Activated T-helper 1 cell treated with anti-CD3 and anti-CD28 coated beads, Interleukin-2, amount 50 U/mL, for 16 hours (primary cell): ENCODE measurements around the gene CELSR3.

Source experiments
- DNase-seq, 2 donors: peaks; one replicate each; pipeline ENCODE4 v3.0.0-alpha.2; 2020; ENCODE audit warnings: low read depth in 1 of 2, low spot score in 1 of 2

Gene CELSR3

GRCh38 chr3:48600711-48601621 is 61.7 kb downstream of the CELSR3 start:
- DNase-seq, result no peak

- no peak for DNase-seq
These were observed 63.0 kb downstream of the CELSR3 start for GRCh38 chr3:48599509-48600285.

GRCh38 chr3:48599077-48599501 is 63.6 kb downstream of the CELSR3 start:
- no peak for DNase-seq

DNA sequence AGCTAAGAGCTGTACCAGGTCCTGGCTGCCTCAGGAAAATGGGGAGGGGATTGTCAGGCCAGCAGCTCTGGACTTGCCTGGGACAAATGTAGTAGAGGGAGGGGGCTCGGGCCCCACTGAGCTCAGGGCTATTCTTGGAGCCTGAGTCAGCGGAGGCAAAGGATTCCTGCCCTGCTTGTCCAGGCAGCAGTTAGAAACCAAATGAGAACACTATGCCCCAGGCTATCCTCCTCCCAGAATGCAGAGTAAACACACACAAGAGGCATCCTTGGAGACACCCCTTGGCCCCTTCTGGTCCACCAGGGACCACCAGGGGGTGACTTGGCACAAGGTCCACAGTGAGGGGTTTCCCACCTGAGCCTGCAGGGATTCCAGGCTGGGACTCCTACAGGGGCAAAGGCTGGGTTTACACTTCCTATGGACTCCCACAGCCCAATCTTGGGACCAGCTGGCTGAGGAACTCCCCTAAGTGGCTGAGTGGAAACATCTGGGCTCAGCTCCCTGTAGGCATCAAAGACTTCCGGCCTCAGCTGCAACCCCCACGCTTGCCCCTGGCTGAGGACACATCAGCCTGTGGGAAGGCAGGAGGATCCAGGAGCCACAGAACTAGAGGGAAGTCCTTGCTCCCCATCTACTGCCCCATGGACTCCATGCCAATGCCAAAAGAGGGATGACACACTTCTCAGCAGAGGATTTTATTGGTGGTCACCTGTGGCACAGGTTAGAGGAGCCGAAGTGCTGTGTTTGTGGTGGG is 64.2 kb downstream of the CELSR3 start:
- DNase-seq, result no peak

- no peak for DNase-seq
These were observed 65.3 kb downstream of the CELSR3 start for GRCh38 chr3:48597408-48597800.

GRCh38 chr3:48596676-48597407 is 65.8 kb downstream of the CELSR3 start:
- DNase-seq, result no peak

- no peak for DNase-seq
These were observed 66.5 kb downstream of the CELSR3 start for GRCh38 chr3:48596157-48596556.

DNA sequence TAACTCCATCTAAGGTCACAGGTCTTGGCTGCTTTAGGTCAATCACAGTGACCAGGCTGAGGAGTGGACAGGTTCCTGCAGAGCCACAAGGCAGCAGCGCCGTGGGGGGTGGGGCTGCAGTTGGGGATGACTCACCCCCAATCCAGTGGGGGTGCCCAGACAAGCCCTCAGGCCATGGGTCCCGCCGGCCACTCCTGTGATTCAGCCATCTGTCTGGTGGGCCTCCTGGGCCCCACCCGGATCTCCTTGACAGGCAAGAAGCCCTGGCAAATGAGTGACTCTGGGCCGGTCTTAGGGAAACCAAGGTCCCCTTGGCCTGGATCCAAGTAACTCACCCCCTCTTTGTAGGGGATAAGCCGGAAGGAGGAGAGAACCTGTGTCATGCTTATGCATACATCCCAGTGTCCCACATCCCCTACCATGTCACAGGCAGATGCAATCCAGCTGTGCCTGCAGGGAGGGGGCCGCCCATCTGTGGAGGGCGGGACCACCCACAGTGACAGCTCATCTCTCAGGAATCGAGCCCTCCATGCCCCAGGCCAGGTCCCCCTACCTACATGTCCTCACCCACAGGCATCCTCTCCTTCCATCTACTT is 67.1 kb downstream of the CELSR3 start:
- DNase-seq, result no peak

GRCh38 chr3:48595075-48595525 is 67.6 kb downstream of the CELSR3 start, which contains the start of gene COL7A1:
COL7A1 (minus strand) TSS chr3:48595329; CDS start chr3:48595159, 170 bp downstream.
- DNase-seq, result no peak

DNA sequence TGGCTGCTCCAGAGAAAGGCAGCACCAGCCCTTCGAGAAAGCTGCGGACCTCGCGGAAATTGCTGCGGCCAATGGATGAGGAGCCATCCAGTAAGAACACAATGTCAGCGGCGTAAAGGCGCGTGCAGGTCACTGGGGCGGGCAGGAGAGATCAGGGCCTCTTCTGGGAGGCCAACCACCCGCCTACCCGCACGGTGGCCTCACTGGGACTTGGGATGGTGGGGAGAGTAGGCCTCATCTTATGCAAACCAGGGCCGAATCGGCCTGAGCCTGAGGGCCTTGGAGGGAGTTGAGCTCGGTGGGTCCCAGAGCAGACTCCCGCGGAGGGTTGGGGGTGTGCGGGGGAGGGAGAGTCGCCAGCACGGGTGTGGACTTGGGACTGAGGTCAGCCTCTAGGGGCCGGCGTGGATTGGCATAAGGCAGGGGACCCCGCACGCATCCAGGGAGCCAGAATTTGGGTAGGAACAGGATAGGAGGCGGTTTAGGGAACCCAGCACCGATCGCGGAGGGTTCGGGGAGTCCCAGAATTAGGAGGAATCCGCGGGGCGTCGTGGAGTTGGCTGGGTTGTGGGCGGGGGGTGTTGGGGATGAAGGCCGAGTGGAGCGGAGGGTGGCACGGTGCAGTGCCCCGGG is 68.2 kb downstream of the CELSR3 start:
- no peak for DNase-seq

GRCh38 chr3:48593337-48593736 is 69.3 kb downstream of the CELSR3 start:
- DNase-seq, result no peak

DNA sequence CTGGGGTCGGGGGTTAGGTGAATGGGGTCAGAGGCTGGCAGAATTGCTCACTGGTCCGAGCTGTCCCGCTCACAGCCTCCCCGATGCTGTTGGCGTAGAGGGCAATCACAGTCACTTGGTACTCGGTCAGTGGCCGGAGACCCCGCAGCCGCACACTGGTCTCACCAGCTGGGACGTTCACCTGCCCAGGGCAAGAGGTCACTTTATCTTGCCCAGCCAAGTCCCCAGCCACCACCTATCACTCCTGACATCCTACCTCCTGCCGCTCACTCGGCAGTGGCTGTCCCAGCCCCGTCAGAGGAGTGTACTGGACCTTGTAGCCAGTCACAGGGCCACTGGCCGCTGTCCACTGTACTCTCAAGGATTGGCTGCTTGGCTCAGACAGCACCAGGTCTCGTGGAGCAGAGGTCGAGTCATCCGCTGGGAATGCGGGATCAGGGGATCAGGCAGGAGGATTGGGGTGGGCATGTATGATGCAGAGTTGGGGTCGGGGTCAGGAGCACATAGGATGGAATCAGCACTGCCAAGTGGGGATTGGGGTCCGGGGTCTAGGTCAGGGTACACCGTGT is 70.1 kb downstream of the CELSR3 start:
- DNase-seq, result no peak

- no peak for DNase-seq
These were observed 70.7 kb downstream of the CELSR3 start for GRCh38 chr3:48591886-48592518.

DNA sequence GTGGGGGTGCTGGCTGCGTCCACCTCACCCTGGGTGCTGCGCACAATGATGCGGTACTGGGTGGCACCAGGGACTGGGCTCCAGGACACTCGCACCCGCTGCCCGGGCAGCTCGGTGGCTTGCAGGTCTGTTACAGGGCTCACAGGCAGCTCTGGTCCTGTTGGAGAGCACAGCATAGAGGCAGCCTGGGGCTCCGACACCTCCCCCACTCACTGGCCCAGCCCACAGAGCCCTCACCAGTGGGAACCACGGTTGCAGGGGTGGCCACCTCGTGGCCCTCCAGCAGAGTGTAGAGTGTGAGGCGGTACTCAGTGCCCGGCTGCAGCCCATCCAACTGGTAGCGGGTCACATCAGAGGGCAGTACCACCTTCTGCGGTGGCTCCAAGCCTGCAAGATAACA is 71.2 kb downstream of the CELSR3 start:
- DNase-seq, result no peak

GRCh38 chr3:48588230-48588629 is 74.5 kb downstream of the CELSR3 start:
- no peak for DNase-seq

- no peak for DNase-seq
These were observed 75.0 kb downstream of the CELSR3 start for GRCh38 chr3:48587686-48588085.
